DMS79 (cell line): ENCODE data around the gene STON2.
A peak's percentile ranks its signal among the peaks of the same experiment; 100 is the strongest.

Experiments used
- DNase-seq: peaks from one replicate; lab custom pipeline; 2025; lab: John Stamatoyannopoulos, UW

The STON2 gene

DNA sequence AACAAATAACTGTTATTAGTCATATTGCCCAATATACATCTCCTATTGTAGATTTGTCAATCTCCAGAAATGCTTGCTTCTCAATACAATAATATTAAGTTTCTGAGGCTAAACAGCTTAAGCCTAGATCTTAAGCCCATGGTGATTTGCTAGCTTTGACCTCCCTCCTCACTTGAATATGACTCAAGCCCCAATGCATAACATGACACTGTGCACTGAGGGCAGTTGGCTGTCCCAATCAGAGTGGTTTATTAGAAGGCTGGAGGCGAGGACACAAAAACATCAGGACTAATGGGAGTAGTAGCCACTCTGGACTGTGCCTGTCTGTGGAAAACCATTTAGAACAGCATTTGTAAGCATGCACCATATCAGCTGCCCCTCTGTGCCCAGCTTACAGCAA is 98.3 kb downstream of the STON2 start:
- DNase-seq: no peak

DNA sequence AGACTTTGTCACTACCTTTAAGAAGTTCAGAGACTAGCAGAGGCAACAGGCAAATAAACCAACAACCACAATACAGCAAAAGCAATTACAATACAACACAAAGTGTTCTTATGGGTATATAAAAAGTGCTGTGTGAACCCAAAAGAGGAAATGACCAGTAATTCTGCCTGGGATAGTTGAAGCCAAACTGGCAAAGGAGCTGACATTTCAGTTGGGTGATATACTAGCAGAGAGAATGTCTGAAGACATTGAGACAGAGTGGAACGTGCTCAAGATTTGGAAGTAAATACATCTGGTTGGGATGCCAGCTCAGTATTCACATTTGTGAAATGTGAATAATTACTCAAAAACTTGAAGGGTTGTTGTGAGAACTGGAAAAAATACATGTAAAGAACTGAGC is 98.8 kb downstream of the STON2 start:
- DNase-seq: no peak

DNA sequence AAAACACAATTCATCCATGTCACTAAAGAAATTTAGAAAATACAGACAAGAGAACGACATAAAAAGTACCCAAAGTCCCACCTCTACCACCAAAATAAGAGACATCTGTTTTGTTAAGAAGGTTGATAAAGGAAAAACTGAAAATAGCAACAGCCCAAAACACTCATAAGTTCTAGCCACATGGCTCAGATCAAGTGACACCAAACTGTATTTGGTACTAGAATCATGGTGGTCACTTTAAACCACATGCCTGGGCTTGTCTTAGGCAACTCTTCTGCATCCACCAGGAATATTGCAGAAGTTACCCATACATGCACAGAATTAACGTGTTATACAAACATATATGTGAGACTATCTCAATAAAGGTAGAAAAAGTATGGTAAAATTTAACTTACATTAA is 101.2 kb downstream of the STON2 start:
- DNase-seq: no peak

- DNase-seq: no peak
These were observed 102.0 kb downstream of the STON2 start for GRCh38 chr14:81298122-81298521.

DNA sequence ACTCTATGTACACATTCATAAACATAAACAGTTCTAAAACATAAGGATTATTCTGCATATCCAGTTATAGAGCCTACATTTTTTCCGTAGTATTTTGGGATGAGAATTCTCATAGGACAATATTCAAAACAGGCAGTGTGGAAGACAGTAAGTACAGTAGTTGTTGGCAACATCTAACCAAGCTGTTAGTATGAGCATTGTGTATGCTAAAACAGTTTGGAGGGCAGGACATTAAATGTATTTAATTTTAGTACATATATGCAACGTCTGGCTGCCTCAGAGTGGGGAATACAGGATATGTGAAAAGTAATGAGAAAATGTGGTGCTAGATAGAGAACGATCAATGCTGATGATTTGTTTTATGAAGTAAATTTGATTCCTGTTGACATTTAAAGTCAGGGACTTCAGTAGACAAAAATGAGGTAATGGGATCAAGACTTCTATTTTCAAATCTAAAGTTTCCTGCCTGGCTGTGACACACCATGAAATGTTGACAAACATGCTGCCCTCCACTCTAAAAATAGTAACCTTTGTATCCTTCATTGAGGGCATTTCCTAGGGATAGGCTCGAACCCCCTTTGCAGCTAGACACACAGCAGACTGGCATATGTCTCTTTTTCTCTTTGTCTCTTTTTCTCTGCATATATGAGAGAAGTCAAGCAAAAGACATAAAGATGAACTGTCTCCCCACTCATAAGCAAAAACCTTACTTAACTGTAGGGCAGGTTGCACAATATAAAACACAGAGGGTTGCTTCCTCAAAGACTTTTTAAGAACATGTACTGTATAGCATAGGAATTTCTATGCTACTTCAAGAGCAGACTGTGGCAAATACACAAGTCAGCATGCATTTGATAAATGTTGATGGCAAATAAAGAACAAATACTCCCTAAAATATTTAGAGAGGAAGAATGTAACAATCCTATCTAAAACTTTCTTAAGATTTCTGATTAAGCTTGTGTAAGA is 103.9 kb downstream of the STON2 start:
- DNase-seq: no peak

DNA sequence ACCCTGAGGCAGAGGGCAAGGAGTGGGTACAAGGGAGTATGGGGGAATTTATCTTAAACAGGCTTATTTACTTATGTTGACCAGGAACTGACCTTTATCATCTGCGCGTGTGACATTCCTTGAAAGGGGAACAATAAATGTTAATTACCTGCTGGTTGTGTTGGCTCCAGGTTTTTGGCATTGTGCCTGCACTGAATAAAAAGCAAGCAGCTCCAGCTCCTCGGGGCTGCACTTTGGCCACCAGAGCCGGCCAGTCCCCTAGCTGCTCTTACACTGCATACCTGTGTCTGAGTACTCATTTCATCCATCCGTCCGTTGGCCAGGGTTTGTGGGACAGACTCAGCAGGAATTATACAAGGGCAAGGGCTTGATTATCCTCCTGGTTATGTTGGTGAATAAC is 110.6 kb downstream of the STON2 start:
- DNase-seq: no peak

DNA sequence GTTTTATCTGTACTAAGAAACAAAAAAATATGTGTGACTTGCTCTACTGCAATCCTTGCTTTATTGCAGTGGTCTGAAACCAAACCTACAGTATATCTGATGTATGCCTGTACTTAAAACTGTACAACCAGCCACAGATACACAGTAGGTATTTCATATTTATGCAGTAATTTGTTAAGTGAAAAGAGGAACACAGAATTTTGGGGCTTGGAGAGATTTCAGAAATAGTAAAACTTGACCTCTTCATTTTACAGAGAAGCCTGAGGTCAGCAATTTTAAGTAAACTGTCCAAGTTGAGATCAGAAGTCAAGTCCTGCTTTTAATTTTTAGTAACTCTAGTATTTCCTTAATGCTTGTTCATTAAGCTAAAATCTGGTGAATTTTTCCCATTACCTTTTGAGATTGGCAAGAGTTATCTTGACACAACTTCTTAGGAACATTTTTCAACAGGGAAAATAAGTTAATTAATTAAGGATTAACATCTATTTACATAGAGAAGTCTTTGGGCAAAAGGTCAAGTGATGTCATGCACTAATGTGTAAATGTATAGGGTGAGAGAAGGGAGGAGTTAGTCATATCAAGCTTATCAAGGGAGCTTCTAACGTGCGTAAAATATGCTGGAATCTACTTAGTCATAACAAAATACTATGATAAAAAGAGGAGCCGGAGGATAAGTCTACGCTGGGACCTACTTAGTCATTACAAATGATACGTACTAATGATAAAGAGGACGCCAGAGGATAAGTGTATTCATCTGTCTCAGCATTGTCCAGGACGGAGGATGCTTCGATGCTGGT is 113.4 kb downstream of the STON2 start:
- no peak for DNase-seq

GRCh38 chr14:81285245-81285644 is 114.9 kb downstream of the STON2 start:
- no peak for DNase-seq

- no peak for DNase-seq
These were observed 118.8 kb downstream of the STON2 start for GRCh38 chr14:81281332-81281731.

DNA sequence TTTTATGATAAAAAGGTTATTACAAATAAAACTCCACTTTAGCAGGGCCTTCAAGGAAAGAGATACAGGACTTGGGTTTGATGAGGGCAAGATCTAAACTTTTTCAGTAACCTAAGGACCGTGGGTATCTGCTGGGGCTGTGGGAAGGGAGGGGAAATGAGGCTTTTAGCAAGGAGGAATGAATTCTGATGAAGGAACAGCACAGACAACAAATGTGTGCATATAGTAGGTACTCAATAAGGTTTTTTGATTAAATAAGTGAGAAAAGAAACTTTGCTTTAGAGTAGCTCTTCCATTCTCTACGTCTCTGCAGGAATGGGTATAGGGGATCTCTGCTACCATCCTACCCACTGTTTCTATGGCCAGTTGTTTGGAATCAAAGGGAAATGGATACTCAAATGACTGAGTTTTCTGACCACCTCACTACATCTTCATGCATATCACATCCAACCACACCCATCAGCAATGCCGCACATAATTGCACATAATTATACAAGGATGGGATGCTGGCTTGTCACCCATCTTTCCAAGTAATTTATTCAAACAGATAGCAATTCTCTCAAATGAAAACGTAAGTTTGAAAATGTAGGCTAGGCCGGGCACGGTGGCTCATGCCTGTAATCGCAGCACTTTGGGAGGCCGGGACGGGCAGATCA is 119.9 kb downstream of the STON2 start:
- no peak for DNase-seq

DNA sequence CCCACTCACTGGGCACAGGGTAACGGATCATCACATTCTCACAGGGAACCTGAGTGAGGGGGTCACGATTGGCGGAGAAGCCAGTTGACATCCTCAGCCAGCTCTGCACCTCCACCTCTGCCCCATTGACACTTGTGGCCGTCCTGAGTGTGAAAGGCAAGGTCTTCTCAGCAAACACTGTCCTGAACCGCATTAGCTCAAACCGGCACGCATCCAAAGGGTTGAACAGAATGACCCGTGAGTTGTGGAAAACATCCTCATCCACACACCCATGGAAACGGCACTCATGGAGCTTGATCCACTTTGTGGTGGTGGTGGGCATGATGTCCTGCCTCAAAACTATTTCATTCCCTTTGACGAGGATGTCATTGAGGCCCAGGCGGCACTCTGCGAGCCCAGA is 123.0 kb downstream of the STON2 start:
- no peak for DNase-seq

- DNase-seq: no peak
These were observed 123.8 kb downstream of the STON2 start for GRCh38 chr14:81276073-81277069.

DNA sequence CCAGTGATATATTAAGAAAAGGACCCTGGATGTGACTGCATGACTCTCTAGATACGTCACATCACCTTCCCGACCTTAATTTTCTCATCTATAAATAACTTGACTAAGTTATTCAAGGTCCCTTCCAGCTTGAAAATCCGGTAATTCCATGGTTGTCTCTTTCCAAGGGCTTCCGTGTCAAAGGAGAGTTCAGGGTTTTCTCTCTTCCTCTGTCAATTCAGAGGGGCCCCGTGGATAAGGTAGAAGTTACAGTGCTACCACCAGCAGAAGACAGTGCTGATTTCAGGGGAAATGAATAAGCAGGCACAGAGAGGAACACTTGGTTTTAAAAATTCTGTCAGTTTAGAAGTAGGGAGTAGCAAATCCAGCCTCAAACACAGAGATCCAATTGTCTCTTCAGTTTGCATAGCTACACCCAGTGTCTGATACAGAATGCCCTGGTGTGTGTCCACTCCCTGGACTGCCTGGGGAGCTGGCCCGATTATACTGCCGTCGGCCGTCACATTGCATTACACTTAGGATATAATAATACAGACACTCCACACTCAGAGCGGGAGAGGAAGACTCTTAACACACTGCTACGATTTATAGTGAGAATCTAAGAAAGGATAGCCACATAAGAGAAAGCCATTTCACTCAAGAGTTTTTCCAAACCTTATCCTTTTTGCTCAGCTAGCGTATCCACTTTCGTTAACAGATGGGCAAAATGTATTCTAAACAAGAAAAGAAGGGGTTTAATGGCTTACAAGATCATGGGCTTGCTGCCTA is 124.6 kb downstream of the STON2 start:
- DNase-seq: peak; percentile 36

- DNase-seq: no peak
These were observed 126.1 kb downstream of the STON2 start for GRCh38 chr14:81273961-81274575.

DNA sequence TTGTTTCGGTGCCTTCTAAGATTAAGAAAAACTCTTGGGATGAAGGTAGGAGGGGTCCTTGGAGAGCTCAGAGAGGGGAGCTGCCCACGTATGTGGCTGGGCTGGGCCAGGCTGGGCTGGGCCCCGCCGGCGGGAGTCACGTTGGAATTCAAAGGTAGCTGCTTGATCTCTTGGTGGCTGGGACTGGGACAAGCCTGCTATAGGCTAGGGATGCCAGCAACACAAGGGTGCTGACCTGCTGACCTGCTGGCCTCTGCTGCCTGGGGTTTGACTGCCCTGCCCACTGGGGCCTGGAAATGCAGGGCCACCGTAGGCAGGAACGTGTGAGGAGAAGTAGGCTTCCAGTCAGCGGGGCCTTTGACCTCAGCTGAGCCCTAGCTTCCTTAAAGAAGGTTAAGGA is 126.6 kb downstream of the STON2 start:
- DNase-seq: no peak

DNA sequence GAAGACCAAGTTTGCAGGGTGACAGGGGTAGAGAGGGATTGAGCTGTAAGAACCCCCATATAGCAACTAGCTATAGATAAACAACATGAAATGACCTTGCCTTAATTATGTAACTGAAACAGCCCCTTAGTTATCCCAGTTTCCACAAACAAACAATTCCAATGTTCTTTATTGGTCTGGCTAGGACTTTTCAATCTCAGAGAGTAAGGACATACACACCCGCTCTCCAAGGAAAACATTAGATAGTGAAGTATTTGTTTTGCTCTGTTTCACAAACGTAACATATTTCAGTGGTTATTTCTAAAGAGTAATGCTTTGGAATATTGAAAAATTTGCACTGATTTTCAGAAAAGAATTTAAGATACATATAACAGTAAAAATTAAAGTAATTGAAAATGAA is 127.8 kb downstream of the STON2 start:
- DNase-seq: no peak

DNA sequence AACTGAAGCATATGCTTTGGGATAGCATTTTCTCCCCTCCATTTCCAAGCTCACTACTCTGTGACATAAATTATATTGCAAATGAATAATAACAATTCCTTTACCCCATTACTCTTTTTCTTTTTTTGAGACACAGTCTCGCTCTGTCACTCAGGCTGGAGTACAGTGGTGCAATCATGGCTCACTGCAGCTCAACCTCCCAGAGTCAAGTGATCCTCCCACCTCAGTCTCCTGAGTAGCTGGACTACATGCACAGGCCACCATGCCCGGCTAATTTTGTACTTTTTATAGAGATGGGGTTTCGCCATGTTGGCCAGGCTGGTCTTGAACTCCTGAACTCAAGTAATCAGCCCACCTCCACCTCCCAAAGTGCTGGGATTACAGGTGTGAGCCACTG is 130.1 kb downstream of the STON2 start:
- DNase-seq: no peak

DNA sequence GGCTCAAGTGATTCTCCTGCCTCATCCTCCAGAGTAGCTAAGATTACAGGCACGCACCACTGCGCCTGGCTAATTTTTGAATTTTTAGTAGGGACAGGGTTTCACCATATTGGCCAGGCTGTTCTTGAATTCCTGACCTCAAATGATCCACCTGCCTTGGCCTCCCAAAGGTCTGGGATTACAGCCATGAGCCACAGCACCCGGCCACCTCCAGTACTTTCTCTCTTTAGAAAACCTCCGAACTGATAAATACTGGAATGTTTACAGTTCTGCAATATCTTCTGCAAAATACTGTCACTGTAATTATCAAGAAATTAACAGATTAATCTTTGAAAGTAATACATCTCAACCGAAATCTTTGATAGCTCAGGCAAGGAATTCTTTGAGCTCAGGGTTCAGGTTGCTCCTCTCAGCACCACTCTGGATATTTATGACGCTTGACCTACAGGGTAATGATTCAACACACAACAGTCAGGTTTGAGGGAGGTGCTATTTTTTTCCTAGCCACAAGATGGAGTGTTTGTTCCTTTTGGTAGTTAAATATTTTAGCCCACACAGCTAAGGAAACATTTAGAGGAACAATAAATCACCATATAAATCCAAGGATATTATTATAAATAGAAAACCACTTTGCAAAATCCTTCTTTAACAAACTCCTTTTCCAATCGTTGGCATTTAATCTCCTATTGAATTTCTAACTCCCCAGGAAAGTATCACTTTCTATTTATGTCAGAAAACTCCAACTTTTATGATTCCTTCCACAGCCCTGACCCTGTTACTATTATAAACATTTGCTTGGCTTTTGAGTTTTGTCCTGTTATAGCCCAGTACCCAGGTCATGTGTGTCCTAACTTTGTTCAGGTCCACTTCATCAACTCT is 130.8 kb downstream of the STON2 start:
- peak; percentile 87 for DNase-seq

GRCh38 chr14:81268016-81268416 is 132.1 kb downstream of the STON2 start:
- DNase-seq: no peak
